DND-41 (cell line): Measurements from ENCODE around the gene RPS16.

Experiments
- CTCF ChIP-seq: IDR thresholded peaks from 2 replicates; pipeline ENCODE4 v1.5.1; 2012; ENCODE audit warnings: borderline replicate concordance, low read length, moderate library complexity, mild to moderate bottlenecking; ENCODE audit not compliant: poor library complexity, severe bottlenecking; ENCODE audit errors: extremely low read depth
- EZH2 ChIP-seq: IDR thresholded peaks from 3 replicates; pipeline ENCODE4 v1.6.1; 2012; ENCODE audit warnings: borderline replicate concordance, low read depth, mild to moderate bottlenecking, moderate library complexity, low read length, inconsistent platforms; ENCODE audit not compliant: severe bottlenecking

GRCh38 chr19:39463403-39463802, 27.7 kb upstream of the RPS16 start:
- TF ChIP-seq CTCF (no peak), EZH2 (no peak)
